Measurements from ENCODE around the gene GALNT2.

GALNT2 gene

GRCh38 chr1:230108580-230108979, 41.5 kb downstream of the GALNT2 start:
- Histone ChIP-seq H3K36me3 (ENCODE audit: control insufficient read depth in 5 of 5, insufficient read depth in 5 of 5, low read length in 5 of 5) (peaks cover 0 to 4% (median 0%) of the 10 kb centered on the region in 5 donors), H3K4me1 (ENCODE audit: control insufficient read depth in 5 of 5, insufficient read depth in 5 of 5, low read length in 5 of 5) (peaks cover 22 to 53% (median 52%) of the 10 kb centered on the region in 5 donors), H3K27me3 (ENCODE audit: control insufficient read depth in 5 of 5, insufficient read depth in 4 of 5, low read length in 5 of 5) (no peaks in the 10 kb centered on the region), H3K9me3 (ENCODE audit: control insufficient read depth in 5 of 5, low read length in 5 of 5) (no peaks in the 10 kb centered on the region), H3K9ac (ENCODE audit: low read length in 5 of 5) (no peak overlapping the region), H3K4me3 (ENCODE audit: low read depth in 1 of 5, low read length in 5 of 5) (no peak overlapping the region), H3K27ac (ENCODE audit: low read depth, low read length) (no peak overlapping the region)

- Histone ChIP-seq H3K4me3 (ENCODE audit: low read depth in 1 of 5, low read length in 5 of 5) (no peak overlapping the region), H3K27me3 (ENCODE audit: control insufficient read depth in 5 of 5, insufficient read depth in 4 of 5, low read length in 5 of 5) (no peaks in the 10 kb centered on the region), H3K9ac (ENCODE audit: low read length in 5 of 5) (no peak overlapping the region), H3K36me3 (ENCODE audit: control insufficient read depth in 5 of 5, insufficient read depth in 5 of 5, low read length in 5 of 5) (peaks cover 0 to 5% (median 0%) of the 10 kb centered on the region in 5 donors), H3K9me3 (ENCODE audit: control insufficient read depth in 5 of 5, low read length in 5 of 5) (no peaks in the 10 kb centered on the region), H3K4me1 (ENCODE audit: control insufficient read depth in 5 of 5, insufficient read depth in 5 of 5, low read length in 5 of 5) (peaks cover 21 to 52% (median 50%) of the 10 kb centered on the region in 5 donors), H3K27ac (ENCODE audit: low read depth, low read length) (no peak overlapping the region)
Observed at GRCh38 chr1:230109066-230109465, 42.0 kb downstream of the GALNT2 start.

GRCh38 chr1:230109895-230110667, 43.0 kb downstream of the GALNT2 start:
- no peak overlapping the region for H3K4me3 ChIP-seq (ENCODE audit: low read depth in 1 of 5, low read length in 5 of 5)
- no peaks in the 10 kb centered on the region for H3K27me3 ChIP-seq (ENCODE audit: control insufficient read depth in 5 of 5, insufficient read depth in 4 of 5, low read length in 5 of 5)
- peaks cover 17 to 47% (median 44%) of the 10 kb centered on the region in 5 donors for H3K4me1 ChIP-seq (ENCODE audit: control insufficient read depth in 5 of 5, insufficient read depth in 5 of 5, low read length in 5 of 5)
- H3K9ac ChIP-seq (ENCODE audit: low read length in 5 of 5): peak overlapping the region in 1 of 5 donors; percentile 7
- no peak overlapping the region for H3K27ac ChIP-seq (ENCODE audit: low read depth, low read length)
- H3K36me3 ChIP-seq (ENCODE audit: control insufficient read depth in 5 of 5, insufficient read depth in 5 of 5, low read length in 5 of 5): peaks cover 0 to 5% (median 0%) of the 10 kb centered on the region in 5 donors
- no peaks in the 10 kb centered on the region for H3K9me3 ChIP-seq (ENCODE audit: control insufficient read depth in 5 of 5, low read length in 5 of 5)

- no peaks in the 10 kb centered on the region for H3K27me3 ChIP-seq (ENCODE audit: control insufficient read depth in 5 of 5, insufficient read depth in 4 of 5, low read length in 5 of 5)
- no peak overlapping the region for H3K4me3 ChIP-seq (ENCODE audit: low read depth in 1 of 5, low read length in 5 of 5)
- no peaks in the 10 kb centered on the region for H3K9me3 ChIP-seq (ENCODE audit: control insufficient read depth in 5 of 5, low read length in 5 of 5)
- peaks cover 9 to 39% (median 35%) of the 10 kb centered on the region in 5 donors for H3K4me1 ChIP-seq (ENCODE audit: control insufficient read depth in 5 of 5, insufficient read depth in 5 of 5, low read length in 5 of 5)
- no peak overlapping the region for H3K27ac ChIP-seq (ENCODE audit: low read depth, low read length)
- H3K9ac ChIP-seq (ENCODE audit: low read length in 5 of 5): no peak overlapping the region
- peaks cover 0 to 5% (median 0%) of the 10 kb centered on the region in 5 donors for H3K36me3 ChIP-seq (ENCODE audit: control insufficient read depth in 5 of 5, insufficient read depth in 5 of 5, low read length in 5 of 5)
Observed at GRCh38 chr1:230110971-230111370, 43.9 kb downstream of the GALNT2 start.

GRCh38 chr1:230112131-230112701, 45.2 kb downstream of the GALNT2 start:
- Histone ChIP-seq H3K27me3 (ENCODE audit: control insufficient read depth in 5 of 5, insufficient read depth in 4 of 5, low read length in 5 of 5) (no peaks in the 10 kb centered on the region), H3K36me3 (ENCODE audit: control insufficient read depth in 5 of 5, insufficient read depth in 5 of 5, low read length in 5 of 5) (peaks cover 0 to 5% (median 0%) of the 10 kb centered on the region in 5 donors), H3K9ac (ENCODE audit: low read length in 5 of 5) (no peak overlapping the region), H3K9me3 (ENCODE audit: control insufficient read depth in 5 of 5, low read length in 5 of 5) (no peaks in the 10 kb centered on the region), H3K27ac (ENCODE audit: low read depth, low read length) (no peak overlapping the region), H3K4me3 (ENCODE audit: low read depth in 1 of 5, low read length in 5 of 5) (no peak overlapping the region), H3K4me1 (ENCODE audit: control insufficient read depth in 5 of 5, insufficient read depth in 5 of 5, low read length in 5 of 5) (peaks cover 8 to 29% (median 26%) of the 10 kb centered on the region in 5 donors)

- peaks cover 8 to 29% (median 26%) of the 10 kb centered on the region in 5 donors for H3K4me1 ChIP-seq (ENCODE audit: control insufficient read depth in 5 of 5, insufficient read depth in 5 of 5, low read length in 5 of 5)
- H3K27me3 ChIP-seq (ENCODE audit: control insufficient read depth in 5 of 5, insufficient read depth in 4 of 5, low read length in 5 of 5): no peaks in the 10 kb centered on the region
- H3K27ac ChIP-seq (ENCODE audit: low read depth, low read length): no peak overlapping the region
- H3K9me3 ChIP-seq (ENCODE audit: control insufficient read depth in 5 of 5, low read length in 5 of 5): no peaks in the 10 kb centered on the region
- H3K36me3 ChIP-seq (ENCODE audit: control insufficient read depth in 5 of 5, insufficient read depth in 5 of 5, low read length in 5 of 5): peaks cover 0 to 5% (median 0%) of the 10 kb centered on the region in 5 donors
- H3K4me3 ChIP-seq (ENCODE audit: low read depth in 1 of 5, low read length in 5 of 5): no peak overlapping the region
- H3K9ac ChIP-seq (ENCODE audit: low read length in 5 of 5): no peak overlapping the region
Observed at GRCh38 chr1:230112782-230113181, 45.7 kb downstream of the GALNT2 start.

GRCh38 chr1:230113235-230113592, 46.2 kb downstream of the GALNT2 start:
- H3K36me3 ChIP-seq (ENCODE audit: control insufficient read depth in 5 of 5, insufficient read depth in 5 of 5, low read length in 5 of 5): peaks cover 0 to 5% (median 2%) of the 10 kb centered on the region in 5 donors
- no peaks in the 10 kb centered on the region for H3K9me3 ChIP-seq (ENCODE audit: control insufficient read depth in 5 of 5, low read length in 5 of 5)
- no peaks in the 10 kb centered on the region for H3K27me3 ChIP-seq (ENCODE audit: control insufficient read depth in 5 of 5, insufficient read depth in 4 of 5, low read length in 5 of 5)
- no peak overlapping the region for H3K4me3 ChIP-seq (ENCODE audit: low read depth in 1 of 5, low read length in 5 of 5)
- H3K27ac ChIP-seq (ENCODE audit: low read depth, low read length): no peak overlapping the region
- H3K9ac ChIP-seq (ENCODE audit: low read length in 5 of 5): peak overlapping the region in 1 of 5 donors; percentile 16
- peaks cover 8 to 29% (median 26%) of the 10 kb centered on the region in 5 donors for H3K4me1 ChIP-seq (ENCODE audit: control insufficient read depth in 5 of 5, insufficient read depth in 5 of 5, low read length in 5 of 5)

GRCh38 chr1:230113593-230114236, 46.7 kb downstream of the GALNT2 start:
- Histone ChIP-seq H3K4me3 (ENCODE audit: low read depth in 1 of 5, low read length in 5 of 5) (peak overlapping the region in 3 of 5 donors; percentile 32 to 53 (median 38)), H3K36me3 (ENCODE audit: control insufficient read depth in 5 of 5, insufficient read depth in 5 of 5, low read length in 5 of 5) (peaks cover 0 to 5% (median 2%) of the 10 kb centered on the region in 5 donors), H3K27me3 (ENCODE audit: control insufficient read depth in 5 of 5, insufficient read depth in 4 of 5, low read length in 5 of 5) (no peaks in the 10 kb centered on the region), H3K9ac (ENCODE audit: low read length in 5 of 5) (peak overlapping the region; percentile 16 to 68 (median 48)), H3K27ac (ENCODE audit: low read depth, low read length) (peak overlapping the region; percentile 75), H3K4me1 (ENCODE audit: control insufficient read depth in 5 of 5, insufficient read depth in 5 of 5, low read length in 5 of 5) (peaks cover 8 to 29% (median 26%) of the 10 kb centered on the region in 5 donors), H3K9me3 (ENCODE audit: control insufficient read depth in 5 of 5, low read length in 5 of 5) (no peaks in the 10 kb centered on the region)

- H3K4me1 ChIP-seq (ENCODE audit: control insufficient read depth in 5 of 5, insufficient read depth in 5 of 5, low read length in 5 of 5): peaks cover 8 to 29% (median 26%) of the 10 kb centered on the region in 5 donors
- H3K36me3 ChIP-seq (ENCODE audit: control insufficient read depth in 5 of 5, insufficient read depth in 5 of 5, low read length in 5 of 5): peaks cover 0 to 5% (median 2%) of the 10 kb centered on the region in 5 donors
- no peaks in the 10 kb centered on the region for H3K27me3 ChIP-seq (ENCODE audit: control insufficient read depth in 5 of 5, insufficient read depth in 4 of 5, low read length in 5 of 5)
- no peaks in the 10 kb centered on the region for H3K9me3 ChIP-seq (ENCODE audit: control insufficient read depth in 5 of 5, low read length in 5 of 5)
- peak overlapping the region in 4 of 5 donors; percentile 27 to 68 (median 52) for H3K9ac ChIP-seq (ENCODE audit: low read length in 5 of 5)
- H3K27ac ChIP-seq (ENCODE audit: low read depth, low read length): peak overlapping the region; percentile 75
- peak overlapping the region in 3 of 5 donors; percentile 32 to 53 (median 38) for H3K4me3 ChIP-seq (ENCODE audit: low read depth in 1 of 5, low read length in 5 of 5)
Observed at GRCh38 chr1:230114237-230114651, 47.2 kb downstream of the GALNT2 start.

- H3K4me3 ChIP-seq (ENCODE audit: low read depth in 1 of 5, low read length in 5 of 5): no peak overlapping the region
- H3K27me3 ChIP-seq (ENCODE audit: control insufficient read depth in 5 of 5, insufficient read depth in 4 of 5, low read length in 5 of 5): no peaks in the 10 kb centered on the region
- H3K27ac ChIP-seq (ENCODE audit: low read depth, low read length): no peak overlapping the region
- H3K9me3 ChIP-seq (ENCODE audit: control insufficient read depth in 5 of 5, low read length in 5 of 5): no peaks in the 10 kb centered on the region
- H3K36me3 ChIP-seq (ENCODE audit: control insufficient read depth in 5 of 5, insufficient read depth in 5 of 5, low read length in 5 of 5): peaks cover 0 to 9% (median 4%) of the 10 kb centered on the region in 5 donors
- peaks cover 7 to 25% (median 21%) of the 10 kb centered on the region in 5 donors for H3K4me1 ChIP-seq (ENCODE audit: control insufficient read depth in 5 of 5, insufficient read depth in 5 of 5, low read length in 5 of 5)
- no peak overlapping the region for H3K9ac ChIP-seq (ENCODE audit: low read length in 5 of 5)
Observed at GRCh38 chr1:230117694-230118093, 50.7 kb downstream of the GALNT2 start.

Measured in subcutaneous abdominal adipose tissue (tissue), 5 donors.